ENCODE results near the gene SYN1.

The SYN1 gene

DNA sequence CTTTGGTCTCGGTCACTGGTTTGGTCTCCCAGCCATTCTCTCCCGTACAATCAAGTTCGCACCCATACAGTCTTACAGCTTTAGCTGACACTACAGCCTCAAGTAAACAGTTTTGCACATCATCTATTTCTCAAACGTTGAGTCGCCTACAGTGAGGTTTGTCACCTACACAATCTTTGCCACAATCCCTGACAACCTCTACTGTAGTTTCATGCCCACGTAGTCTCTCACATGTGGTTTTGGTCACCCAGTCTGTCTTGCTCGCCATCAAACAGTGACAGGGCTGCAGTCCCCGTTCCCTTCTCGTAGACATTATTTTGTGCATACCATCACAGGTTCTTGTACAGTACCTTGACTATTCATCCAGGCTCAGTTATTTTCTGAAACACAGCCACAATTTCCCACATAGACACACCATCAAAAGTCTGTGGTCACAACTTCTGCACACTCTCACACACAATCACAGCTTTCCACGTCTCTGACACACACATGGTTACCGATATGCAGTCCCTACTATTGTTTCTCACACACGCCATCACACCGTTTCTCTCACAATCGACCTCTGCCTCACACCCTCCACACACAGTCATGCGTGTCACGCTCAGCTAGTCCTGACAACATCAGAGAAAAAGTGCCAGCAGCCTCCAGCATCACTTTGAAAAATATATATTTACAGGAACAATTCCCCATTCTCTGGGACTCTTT is 15.4 kb upstream of the SYN1 start:
- Histone ChIP-seq H3K9me3 (ENCODE audit: control insufficient read depth, low read length) (no peaks in the 10 kb centered on the region), H3K27ac (ENCODE audit: low read depth, low read length, severe bottlenecking) (no peak overlapping the region), H3K36me3 (ENCODE audit: control insufficient read depth, insufficient read depth, low read length) (peaks cover 37% of the 10 kb centered on the region), H3K4me1 (ENCODE audit: control insufficient read depth, insufficient read depth, low read length, poor library complexity, severe bottlenecking) (no peaks in the 10 kb centered on the region), H3K4me3 (ENCODE audit: extremely low read depth, insufficient read depth, low read length, poor library complexity, severe bottlenecking) (no peak overlapping the region)
- 92 to 98% methylated on average over 9 to 11 of the region's 16 CpGs for WGBS, 2 experiments (ENCODE audit: insufficient coverage in 2 of 2)

DNA sequence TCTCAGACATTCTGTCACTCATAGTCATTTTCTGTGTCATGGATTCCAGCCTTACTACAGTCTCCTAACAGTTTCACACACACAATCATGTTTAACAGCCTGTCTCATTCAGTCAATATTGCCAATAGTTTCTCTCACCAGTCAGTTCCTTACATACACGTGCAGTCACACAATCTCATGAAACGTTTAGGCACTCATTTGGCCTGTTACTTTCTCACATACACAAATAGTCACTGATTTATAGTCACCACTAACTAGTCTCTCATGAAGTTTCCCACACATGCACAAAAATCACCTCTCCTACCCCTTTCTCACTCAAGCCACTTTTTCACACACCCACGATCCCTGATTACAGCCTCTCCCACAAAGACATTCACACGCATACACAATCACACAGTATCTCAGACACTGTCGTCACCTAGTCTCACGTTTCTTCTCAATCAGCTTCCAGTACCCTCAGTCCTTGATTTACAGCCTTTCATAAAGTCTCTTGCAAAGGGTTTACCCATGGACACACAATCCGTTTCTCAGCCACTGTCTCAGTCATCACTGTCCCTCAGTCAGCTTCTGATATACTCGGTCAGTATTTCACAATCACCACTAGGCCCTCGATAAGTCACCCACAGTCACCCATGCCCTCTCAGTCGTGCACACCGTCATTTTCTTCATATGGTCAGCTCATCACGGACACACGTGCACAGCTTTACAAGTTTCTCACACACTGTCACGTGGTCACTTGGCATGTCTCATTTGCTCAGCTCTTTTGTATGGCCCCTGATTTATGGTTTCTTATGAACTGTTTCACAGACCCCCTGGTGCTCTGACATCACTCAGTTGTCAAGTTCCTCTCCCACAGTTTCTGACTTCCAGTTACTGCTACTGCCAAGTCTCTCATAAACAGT is 14.3 kb upstream of the SYN1 start:
- no peak overlapping the region for H3K4me3 ChIP-seq (ENCODE audit: extremely low read depth, insufficient read depth, low read length, poor library complexity, severe bottlenecking)
- 84 to 87% methylated on average over 9 to 14 of the region's 14 CpGs for WGBS, 2 experiments (ENCODE audit: insufficient coverage in 2 of 2)

DNA sequence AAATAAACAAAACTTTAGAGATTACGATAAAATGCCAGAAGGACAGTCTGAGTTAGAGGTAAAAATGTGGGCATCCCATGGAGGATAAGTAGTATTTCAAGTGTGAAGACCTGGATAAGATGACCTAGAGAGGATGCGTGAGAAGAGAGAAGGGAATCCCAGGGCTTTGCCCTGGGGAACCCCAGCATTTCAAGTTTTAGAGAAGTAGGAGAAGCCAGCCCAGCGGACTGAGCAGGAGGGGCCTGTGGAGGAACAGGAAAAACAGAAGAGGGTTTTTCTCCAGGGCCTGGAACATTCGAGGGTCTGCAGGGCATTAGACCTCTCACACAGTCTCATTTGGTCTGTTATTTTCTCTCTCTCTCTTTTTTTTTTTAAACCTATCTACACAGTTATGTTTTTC is 13.0 kb upstream of the SYN1 start:
- Histone ChIP-seq H3K4me3 (ENCODE audit: extremely low read depth, insufficient read depth, low read length, poor library complexity, severe bottlenecking) (no peak overlapping the region), H3K36me3 (ENCODE audit: control insufficient read depth, insufficient read depth, low read length) (peaks cover 14% of the 10 kb centered on the region), H3K4me1 (ENCODE audit: control insufficient read depth, insufficient read depth, low read length, poor library complexity, severe bottlenecking) (no peaks in the 10 kb centered on the region), H3K27ac (ENCODE audit: low read depth, low read length, severe bottlenecking) (no peak overlapping the region), H3K9me3 (ENCODE audit: control insufficient read depth, low read length) (no peaks in the 10 kb centered on the region)
- 50% methylated on average over 2 of the region's 4 CpGs; no CpG with 5 or more reads in 1 of the 2 experiments for WGBS, 2 experiments (ENCODE audit: insufficient coverage in 2 of 2)

More for the DNA sequence above, 14.3 kb upstream of the SYN1 start:
- no peaks in the 10 kb centered on the region for H3K9me3 ChIP-seq (ENCODE audit: control insufficient read depth, low read length)
- peaks cover 26% of the 10 kb centered on the region for H3K36me3 ChIP-seq (ENCODE audit: control insufficient read depth, insufficient read depth, low read length)
- no peak overlapping the region for H3K27ac ChIP-seq (ENCODE audit: low read depth, low read length, severe bottlenecking)
- H3K4me1 ChIP-seq (ENCODE audit: control insufficient read depth, insufficient read depth, low read length, poor library complexity, severe bottlenecking): no peaks in the 10 kb centered on the region

DNA sequence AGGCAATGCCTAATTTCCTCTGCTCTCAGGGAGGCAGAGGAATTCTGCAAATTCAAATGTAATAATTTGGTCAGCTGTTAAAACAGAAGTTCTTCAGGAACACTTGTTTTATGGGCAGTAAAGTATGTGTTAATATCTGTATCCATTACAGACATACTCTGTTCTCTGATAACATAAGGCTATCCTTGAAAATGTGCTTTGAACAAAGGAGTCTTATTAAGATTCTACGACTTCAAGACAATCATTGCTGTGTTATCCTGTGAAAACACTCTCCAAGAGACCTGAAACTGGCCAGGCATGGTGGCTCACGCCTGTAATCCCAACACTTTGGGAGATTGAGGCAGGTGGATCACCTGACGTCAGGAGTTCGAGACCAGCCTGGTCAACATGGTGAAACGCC is 12.0 kb upstream of the SYN1 start:
- 73 to 91% methylated on average over 2 to 4 of the region's 5 CpGs for WGBS, 2 experiments (ENCODE audit: insufficient coverage in 2 of 2)
- H3K4me3 ChIP-seq (ENCODE audit: extremely low read depth, insufficient read depth, low read length, poor library complexity, severe bottlenecking): no peak overlapping the region
- H3K36me3 ChIP-seq (ENCODE audit: control insufficient read depth, insufficient read depth, low read length): peaks cover 6% of the 10 kb centered on the region
- H3K27ac ChIP-seq (ENCODE audit: low read depth, low read length, severe bottlenecking): no peak overlapping the region
- H3K4me1 ChIP-seq (ENCODE audit: control insufficient read depth, insufficient read depth, low read length, poor library complexity, severe bottlenecking): no peaks in the 10 kb centered on the region
- no peaks in the 10 kb centered on the region for H3K9me3 ChIP-seq (ENCODE audit: control insufficient read depth, low read length)

DNA sequence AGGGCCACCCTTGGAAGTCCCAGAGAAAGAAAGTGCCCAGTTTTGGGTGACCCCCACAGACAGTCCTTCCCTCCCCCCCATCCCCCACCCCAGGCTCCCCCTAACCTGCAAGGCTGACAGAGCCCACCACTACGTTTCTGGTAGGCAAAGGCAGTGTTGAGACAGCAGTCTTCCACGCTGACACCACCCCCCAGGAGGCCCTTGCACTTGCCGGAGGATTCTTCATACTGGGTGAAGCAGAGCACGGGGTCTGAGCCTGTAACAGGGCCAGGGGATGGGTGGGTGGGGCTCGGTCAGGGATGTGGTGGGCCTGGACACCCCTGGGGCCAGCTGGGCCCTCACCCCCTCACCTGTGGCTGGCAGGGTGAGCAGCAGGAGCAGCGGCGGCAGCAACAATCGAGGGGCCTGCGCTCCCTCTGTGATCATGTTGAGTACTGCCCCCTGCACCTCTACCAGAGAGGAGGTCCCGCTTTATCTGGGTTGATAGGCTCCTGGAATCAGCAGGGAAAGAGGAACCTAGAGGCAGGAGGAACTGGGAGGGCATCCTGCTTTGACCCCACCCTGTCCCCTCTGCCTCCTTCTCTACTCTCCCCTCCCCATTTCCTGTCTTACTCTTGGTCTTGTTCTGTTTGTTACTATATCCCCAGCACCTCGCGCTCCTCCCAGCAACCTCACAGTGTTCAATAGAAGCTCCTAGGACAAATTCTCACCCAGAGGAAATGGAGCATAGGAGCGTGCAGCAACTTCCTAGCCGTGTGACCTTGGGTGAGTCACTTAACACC is 10.0 kb upstream of the SYN1 start, which contains the start of gene CFP:
Gene CFP, minus strand, starts transcription at position 512 of the 782 bp plus-strand sequence. Its CDS starts 86 bp downstream, at position 426.
- H3K27ac ChIP-seq (ENCODE audit: low read depth, low read length, severe bottlenecking): no peak within 1 kb of the TSS
- 70 to 71% methylated on average over 2 of the region's 14 CpGs for WGBS, 2 experiments (ENCODE audit: insufficient coverage in 2 of 2)
- H3K9me3 ChIP-seq (ENCODE audit: control insufficient read depth, low read length): no peaks in the 10 kb centered on the region
- no peaks in the 10 kb centered on the region for H3K36me3 ChIP-seq (ENCODE audit: control insufficient read depth, insufficient read depth, low read length)
- H3K4me3 ChIP-seq (ENCODE audit: extremely low read depth, insufficient read depth, low read length, poor library complexity, severe bottlenecking): no peak within 1 kb of the TSS
- H3K4me1 ChIP-seq (ENCODE audit: control insufficient read depth, insufficient read depth, low read length, poor library complexity, severe bottlenecking): no peaks in the 10 kb centered on the region

DNA sequence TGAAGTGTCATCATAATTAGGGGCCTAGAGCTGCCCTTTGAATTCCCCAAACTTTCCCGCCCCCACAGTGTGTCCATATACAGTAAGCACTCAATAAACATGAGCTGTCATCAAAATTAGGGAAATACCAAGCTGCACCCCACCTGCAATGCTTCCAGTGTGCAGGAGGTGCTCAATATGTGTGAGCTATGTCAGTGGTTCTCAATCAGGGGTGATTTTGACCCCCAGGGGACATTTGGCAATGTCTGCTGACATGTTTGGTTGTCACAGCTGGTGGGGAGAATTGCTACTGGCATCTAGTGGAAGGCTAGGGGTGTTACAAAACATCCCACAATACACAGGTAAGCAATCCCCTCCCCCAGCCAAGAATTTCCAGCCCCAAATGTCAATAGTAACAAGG is 9.3 kb upstream of the SYN1 start:
- no peak overlapping the region for H3K4me3 ChIP-seq (ENCODE audit: extremely low read depth, insufficient read depth, low read length, poor library complexity, severe bottlenecking)
- no peaks in the 10 kb centered on the region for H3K36me3 ChIP-seq (ENCODE audit: control insufficient read depth, insufficient read depth, low read length)
- WGBS, 2 experiments (ENCODE audit: insufficient coverage in 2 of 2): no CpG with 5 or more reads among the region's 1 CpG
- H3K27ac ChIP-seq (ENCODE audit: low read depth, low read length, severe bottlenecking): no peak overlapping the region
- no peaks in the 10 kb centered on the region for H3K4me1 ChIP-seq (ENCODE audit: control insufficient read depth, insufficient read depth, low read length, poor library complexity, severe bottlenecking)
- H3K9me3 ChIP-seq (ENCODE audit: control insufficient read depth, low read length): no peaks in the 10 kb centered on the region

DNA sequence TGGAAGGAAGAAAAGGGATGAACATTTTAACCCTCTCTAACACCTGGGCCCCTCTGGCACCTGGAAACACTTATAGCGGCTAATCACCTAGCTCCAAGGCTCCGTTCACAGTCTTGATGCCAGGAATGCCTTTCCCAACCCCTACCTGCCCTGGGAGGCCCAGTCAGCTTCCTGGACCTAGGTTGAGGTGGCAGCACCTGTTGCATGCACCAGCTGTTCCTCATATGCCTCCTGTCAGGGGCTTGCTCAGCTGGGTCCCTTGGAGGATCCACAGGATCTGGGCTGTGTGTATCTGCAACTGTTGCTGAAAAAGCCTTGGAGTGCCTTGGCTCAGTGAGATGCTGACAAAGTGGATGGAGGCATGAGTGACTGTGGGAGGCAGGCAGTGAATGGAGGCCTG is 5.7 kb upstream of the SYN1 start:
- Histone ChIP-seq H3K4me1 (ENCODE audit: control insufficient read depth, insufficient read depth, low read length, poor library complexity, severe bottlenecking) (no peaks in the 10 kb centered on the region), H3K4me3 (ENCODE audit: extremely low read depth, insufficient read depth, low read length, poor library complexity, severe bottlenecking) (no peak overlapping the region), H3K27ac (ENCODE audit: low read depth, low read length, severe bottlenecking) (no peak overlapping the region), H3K36me3 (ENCODE audit: control insufficient read depth, insufficient read depth, low read length) (no peaks in the 10 kb centered on the region), H3K9me3 (ENCODE audit: control insufficient read depth, low read length) (no peaks in the 10 kb centered on the region)
- 86% methylated on average over 2 of the region's 2 CpGs; no CpG with 5 or more reads in 1 of the 2 experiments for WGBS, 2 experiments (ENCODE audit: insufficient coverage in 2 of 2)

DNA sequence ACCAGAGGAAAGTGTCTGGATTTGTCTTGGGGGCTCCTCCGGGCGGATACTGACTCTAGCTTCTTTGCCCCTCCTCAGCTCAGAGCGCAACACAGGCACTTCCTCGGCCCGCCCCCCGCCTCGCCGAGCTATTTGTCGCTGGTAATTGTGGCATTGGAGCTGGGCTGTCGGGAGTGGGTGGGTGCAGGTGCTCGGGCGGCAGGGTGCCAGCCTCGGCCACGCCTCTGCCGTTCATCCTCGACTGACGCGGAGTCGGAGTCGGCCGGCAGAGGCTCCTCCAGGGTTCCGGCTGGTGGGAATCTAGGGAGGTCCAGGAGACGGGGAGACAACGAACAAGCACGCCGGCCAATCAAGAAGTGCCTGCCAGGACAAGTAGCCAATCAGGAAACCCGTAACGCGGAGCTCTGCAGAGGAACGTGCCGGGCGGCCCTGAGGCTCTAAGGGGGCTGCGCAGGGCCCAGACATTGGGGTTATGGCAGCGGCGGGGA is 3.9 kb upstream of the SYN1 start:
- no peaks in the 10 kb centered on the region for H3K9me3 ChIP-seq (ENCODE audit: control insufficient read depth, low read length)
- no peak overlapping the region for H3K27ac ChIP-seq (ENCODE audit: low read depth, low read length, severe bottlenecking)
- no peaks in the 10 kb centered on the region for H3K36me3 ChIP-seq (ENCODE audit: control insufficient read depth, insufficient read depth, low read length)
- H3K4me3 ChIP-seq (ENCODE audit: extremely low read depth, insufficient read depth, low read length, poor library complexity, severe bottlenecking): peak overlapping the region; percentile 31
- WGBS, 2 experiments (ENCODE audit: insufficient coverage in 2 of 2): 0 to 1% methylated on average over 9 to 14 of the region's 35 CpGs
- H3K4me1 ChIP-seq (ENCODE audit: control insufficient read depth, insufficient read depth, low read length, poor library complexity, severe bottlenecking): no peaks in the 10 kb centered on the region

DNA sequence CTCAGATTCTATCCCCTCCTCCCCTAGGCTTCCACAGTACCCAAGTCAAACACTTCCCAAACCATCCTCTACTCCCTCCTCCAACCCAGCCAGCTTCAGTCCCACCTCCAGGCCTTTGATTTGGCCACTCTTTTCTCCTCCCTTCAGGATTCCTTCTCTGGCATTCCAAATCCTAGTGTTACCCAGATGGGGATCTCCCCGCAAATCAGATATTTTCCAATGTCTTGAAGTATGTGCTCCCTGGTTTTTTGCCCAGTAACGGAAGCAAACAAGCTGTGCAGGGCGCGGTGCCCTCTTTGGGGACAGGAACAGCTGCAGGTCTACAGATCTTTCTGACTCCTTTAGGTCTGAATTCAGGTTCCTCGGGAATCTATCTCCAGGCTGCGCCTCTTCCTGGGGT is 2.2 kb upstream of the SYN1 start:
- no peaks in the 10 kb centered on the region for H3K9me3 ChIP-seq (ENCODE audit: control insufficient read depth, low read length)
- no peaks in the 10 kb centered on the region for H3K36me3 ChIP-seq (ENCODE audit: control insufficient read depth, insufficient read depth, low read length)
- no peaks in the 10 kb centered on the region for H3K4me1 ChIP-seq (ENCODE audit: control insufficient read depth, insufficient read depth, low read length, poor library complexity, severe bottlenecking)
- WGBS, 2 experiments (ENCODE audit: insufficient coverage in 2 of 2): 92% methylated on average over 3 of the region's 6 CpGs; no CpG with 5 or more reads in 1 of the 2 experiments
- H3K27ac ChIP-seq (ENCODE audit: low read depth, low read length, severe bottlenecking): no peak overlapping the region
- no peak overlapping the region for H3K4me3 ChIP-seq (ENCODE audit: extremely low read depth, insufficient read depth, low read length, poor library complexity, severe bottlenecking)

DNA sequence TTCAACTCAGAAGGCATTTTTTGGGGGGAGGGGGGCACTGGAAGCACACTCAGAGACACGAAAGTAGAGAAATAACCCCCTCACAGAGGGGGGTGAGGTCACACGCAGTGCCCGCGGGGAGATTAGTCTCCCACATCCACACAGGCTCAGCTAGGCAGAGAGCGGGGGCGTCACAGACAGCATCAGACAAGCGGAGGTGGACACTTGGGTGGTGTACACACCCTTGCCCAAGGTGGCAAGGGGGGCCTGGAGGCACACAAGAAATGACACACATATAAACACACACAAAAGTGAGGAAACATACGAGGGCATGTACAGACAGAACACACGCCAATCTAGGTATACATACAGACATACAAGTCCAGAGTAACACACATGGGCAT is 637 bp upstream of the SYN1 start:
- Histone ChIP-seq H3K4me3 (ENCODE audit: extremely low read depth, insufficient read depth, low read length, poor library complexity, severe bottlenecking) (no peak overlapping the region), H3K27ac (ENCODE audit: low read depth, low read length, severe bottlenecking) (no peak overlapping the region), H3K36me3 (ENCODE audit: control insufficient read depth, insufficient read depth, low read length) (no peaks in the 10 kb centered on the region), H3K4me1 (ENCODE audit: control insufficient read depth, insufficient read depth, low read length, poor library complexity, severe bottlenecking) (no peaks in the 10 kb centered on the region), H3K9me3 (ENCODE audit: control insufficient read depth, low read length) (no peaks in the 10 kb centered on the region)
- WGBS, 2 experiments (ENCODE audit: insufficient coverage in 2 of 2): 100% methylated on average over 2 of the region's 9 CpGs; no CpG with 5 or more reads in 1 of the 2 experiments
